H1 (cell line): ENCODE data around the gene OR5C1. TPM values are rescaled to one million over a fixed set of nuclear protein-coding genes. Genes with fewer than 3 reads are reported as not detected.

Experiments
- CTCF ChIA-PET: fragments of 300-600 bp; sonication (Branson Sonifier 250); formaldehyde crosslinking; loops from one replicate; lab custom pipeline; 2021; ENCODE audit not compliant: partially characterized antibody; lab: Charles Lee
- POLR2A ChIA-PET: fragments of 300-600 bp; sonication (Branson Sonifier 250); formaldehyde crosslinking; loops from one replicate; lab custom pipeline; 2021; ENCODE audit warnings: inconsistent platforms; ENCODE audit not compliant: partially characterized antibody; lab: Charles Lee
- DNase-seq, 2 experiments: peaks; one replicate each; pipeline versions ENCODE4 v3.0.0 to v3.0.0-alpha.2; 2010 to 2022; ENCODE audit warnings: low spot score in 2 of 2, low read depth in 1 of 2, mixed read lengths in 1 of 2
- FAIRE-seq: peaks from 2 replicates; lab custom pipeline; 2011; peaks lifted over from hg19 to GRCh38; lab: Jason Lieb, UNC
- H2AFZ ChIP-seq: 2 replicates; pipeline ENCODE4 v1.8.1; 2012; ENCODE audit warnings: low read length, inconsistent platforms
- H2AK5ac ChIP-seq: 2 replicates; pipeline ENCODE4 v1.6.1; 2013; ENCODE audit warnings: low read depth, low read length
- H2BK120ac ChIP-seq: replicated peaks from 2 replicates; pipeline ENCODE3; 2013; ENCODE audit warnings: low read depth, low read length, inconsistent platforms
- H2BK12ac ChIP-seq: 2 replicates; pipeline ENCODE4 v1.6.1; 2013; ENCODE audit warnings: low read depth, low read length
- H2BK15ac ChIP-seq: 2 replicates; pipeline ENCODE4 v1.6.1; 2013; ENCODE audit warnings: low read length
- H2BK20ac ChIP-seq: 2 replicates; pipeline ENCODE4 v1.6.1; 2013; ENCODE audit warnings: low read length
- H2BK5ac ChIP-seq: 2 replicates; pipeline ENCODE4 v1.6.1; 2013; ENCODE audit warnings: low read depth, low read length
- H3K14ac ChIP-seq: 2 replicates; pipeline ENCODE4 v1.6.1; 2013; ENCODE audit warnings: inconsistent platforms; ENCODE audit not compliant: insufficient read length
- H3K18ac ChIP-seq: 2 replicates; pipeline ENCODE4 v1.6.1; 2013; ENCODE audit warnings: low read length; ENCODE audit errors: extremely low read depth
- H3K23ac ChIP-seq: 2 replicates; pipeline ENCODE4 v1.6.1; 2013; ENCODE audit warnings: inconsistent platforms; ENCODE audit not compliant: insufficient read length
- H3K23me2 ChIP-seq: 2 replicates; pipeline ENCODE4 v1.6.1; 2013; ENCODE audit warnings: low read depth, low read length
- H3K27ac ChIP-seq: 2 replicates; pipeline ENCODE4 v1.6.1; 2011; ENCODE audit warnings: low read depth, low read length, inconsistent platforms
- H3K27me3 ChIP-seq, 4 experiments: replicated peaks in 1 of 4; 1 replicate in 1 of 4; 2 replicates in 3 of 4; pipeline versions ENCODE4 v1.6.1 to v1.8.1; 2011 to 2013; ENCODE audit warnings: low read length in 3 of 4, mild to moderate bottlenecking in 3 of 4, inconsistent platforms in 2 of 4, mixed read lengths in 2 of 4, moderate library complexity in 1 of 4; ENCODE audit not compliant: control insufficient read depth in 3 of 4, insufficient read depth in 3 of 4; ENCODE audit errors: extremely low read depth in 1 of 4
- H3K36me3 ChIP-seq, 4 experiments: 2 replicates each; pipeline versions ENCODE4 v1.6.1 to v1.8.1; 2011 to 2013; ENCODE audit warnings: mild to moderate bottlenecking in 4 of 4, low read length in 3 of 4, moderate library complexity in 2 of 4, control low read depth in 1 of 4, inconsistent platforms in 1 of 4; ENCODE audit not compliant: insufficient read depth in 4 of 4, control insufficient read depth in 2 of 4
- H3K4ac ChIP-seq: replicated peaks from 2 replicates; pipeline ENCODE3; 2013; ENCODE audit warnings: low read length, low read depth, mixed read lengths, inconsistent platforms; ENCODE audit not compliant: insufficient read length
- H3K4me1 ChIP-seq, 4 experiments: replicated peaks in 1 of 4; 1 replicate in 1 of 4; 2 replicates in 3 of 4; pipeline versions ENCODE4 v1.6.1 to v1.8.1; 2011 to 2013; ENCODE audit warnings: low read length in 3 of 4, inconsistent platforms in 2 of 4, mixed read lengths in 1 of 4; ENCODE audit not compliant: insufficient read depth in 4 of 4, control insufficient read depth in 3 of 4
- H3K4me2 ChIP-seq, 2 experiments: 2 replicates each; pipeline versions ENCODE4 v1.6.1 to v1.8.1; 2011 to 2013; ENCODE audit warnings: low read depth in 2 of 2, low read length in 2 of 2, control low read depth in 1 of 2, inconsistent platforms in 1 of 2, mild to moderate bottlenecking in 1 of 2; ENCODE audit not compliant: insufficient read depth in 1 of 2
- H3K4me3 ChIP-seq, 4 experiments: fragments of 200-600, 300-600 bp in 1 of 4; sonication (generic), shearing (Covaris generic), sonication (Bioruptor Twin) in 1 of 4; 2 replicates each; pipeline versions ENCODE4 v1.5.1 to v1.8.1; 2011 to 2016; ENCODE audit warnings: low read length in 4 of 4, low read depth in 3 of 4, control low read depth in 2 of 4, inconsistent platforms in 2 of 4, mild to moderate bottlenecking in 2 of 4, mixed read lengths in 1 of 4, moderate library complexity in 1 of 4; ENCODE audit not compliant: insufficient read depth in 2 of 4; ENCODE audit errors: extremely low read depth in 1 of 4
- H3K56ac ChIP-seq: replicated peaks from 2 replicates; pipeline ENCODE3; 2013; ENCODE audit warnings: low read depth, mild to moderate bottlenecking, mixed read lengths, low read length, inconsistent platforms; ENCODE audit not compliant: insufficient read length
- H3K79me1 ChIP-seq: 2 replicates; pipeline ENCODE4 v1.6.1; 2013; ENCODE audit warnings: low read depth, low read length, control low read depth
- H3K79me2 ChIP-seq, 2 experiments: 2 replicates each; pipeline versions ENCODE4 v1.6.1 to v1.8.1; 2012 to 2013; ENCODE audit warnings: low read length in 2 of 2, mild to moderate bottlenecking in 2 of 2, inconsistent platforms in 1 of 2; ENCODE audit not compliant: insufficient read depth in 2 of 2, control insufficient read depth in 1 of 2
- H3K9ac ChIP-seq, 4 experiments: replicated peaks in 1 of 4; 1 replicate in 1 of 4; 2 replicates in 3 of 4; pipeline versions ENCODE4 v1.6.1 to v1.8.1; 2011 to 2013; ENCODE audit warnings: low read depth in 3 of 4, low read length in 3 of 4, control low read depth in 2 of 4, mild to moderate bottlenecking in 2 of 4, moderate library complexity in 2 of 4, inconsistent platforms in 1 of 4; ENCODE audit errors: extremely low read depth in 1 of 4
- H3K9me3 ChIP-seq, 2 experiments: 2 replicates each; pipeline versions ENCODE4 v1.6.1 to v1.8.1; 2012 to 2013; ENCODE audit warnings: mild to moderate bottlenecking in 2 of 2, moderate library complexity in 2 of 2, control low read depth in 1 of 2, inconsistent platforms in 1 of 2, low read depth in 1 of 2, low read length in 1 of 2, mixed read lengths in 1 of 2; ENCODE audit not compliant: insufficient read depth in 2 of 2
- H4K20me1 ChIP-seq, 2 experiments: replicated peaks in 1 of 2; 2 replicates each; pipeline versions ENCODE3 to v1.8.1; 2011 to 2013; ENCODE audit warnings: inconsistent platforms in 2 of 2, low read length in 2 of 2, mild to moderate bottlenecking in 1 of 2; ENCODE audit not compliant: insufficient read depth in 2 of 2, control insufficient read depth in 1 of 2
- H4K5ac ChIP-seq: 2 replicates; pipeline ENCODE4 v1.6.1; 2013; ENCODE audit warnings: low read length, low read depth, mixed read lengths, inconsistent platforms; ENCODE audit not compliant: insufficient read length
- H4K8ac ChIP-seq: 2 replicates; pipeline ENCODE4 v1.8.0; 2013; ENCODE audit warnings: mild to moderate bottlenecking, moderate library complexity, low read length, inconsistent platforms; ENCODE audit not compliant: insufficient read depth; ENCODE audit errors: extremely low read depth
- H4K91ac ChIP-seq: replicated peaks from 2 replicates; pipeline ENCODE3; 2013; ENCODE audit warnings: low read length, mixed read lengths, inconsistent platforms; ENCODE audit not compliant: insufficient read length
- FOSL1 ChIP-seq: IDR thresholded peaks from 2 replicates; pipeline ENCODE4 v1.6.1; 2011; ENCODE audit warnings: mild to moderate bottlenecking, low read depth, low read length, moderate library complexity; ENCODE audit not compliant: insufficient read depth
- GABPA ChIP-seq: IDR thresholded peaks from 2 replicates; pipeline ENCODE4 v1.6.1; 2011; ENCODE audit warnings: mild to moderate bottlenecking, low read length, moderate library complexity, borderline replicate concordance; ENCODE audit not compliant: insufficient read depth
- MAX ChIP-seq: IDR thresholded peaks from 2 replicates; pipeline ENCODE4 v1.6.1; 2012; ENCODE audit warnings: inconsistent platforms
- RBBP5 ChIP-seq: IDR thresholded peaks from 2 replicates; pipeline ENCODE4 v1.7.1; 2012; ENCODE audit warnings: low read depth, mild to moderate bottlenecking, inconsistent platforms, low read length, moderate library complexity, borderline replicate concordance
- RFX5 ChIP-seq: IDR thresholded peaks from 2 replicates; pipeline ENCODE4 v1.6.1; 2011; ENCODE audit warnings: low read depth, low read length, improper control_type of control experiment, borderline replicate concordance
- RXRA ChIP-seq: IDR thresholded peaks from 2 replicates; pipeline ENCODE4 v1.6.1; 2011; ENCODE audit warnings: low read depth, mild to moderate bottlenecking, low read length, moderate library complexity; ENCODE audit not compliant: insufficient read depth
- WGBS, 2 experiments: shearing (Covaris generic) in 1 of 2; methylation state at CpG; one replicate each; pipeline versions ENCODE4 v1.1.6 to v1.1.7; 2013 to 2015; ENCODE audit warnings: low lambda C conversion rate in 2 of 2, mixed read lengths in 2 of 2, inconsistent platforms in 1 of 2, low coverage in 1 of 2, missing lambda C conversion rate in 1 of 2; ENCODE audit not compliant: insufficient replicate concordance in 2 of 2, insufficient coverage in 1 of 2, insufficient read length in 1 of 2; ENCODE audit errors: extremely low coverage in 1 of 2, missing lambda C conversion rate in 1 of 2; 5-methylcytosine and 5-hydroxymethylcytosine counted together
- polyA plus RNA-seq, 7 experiments: library from polyadenylated mRNA; depleted of rRNA in 3 of 7; stranded (reverse) in 5 of 7; unstranded in 2 of 7; fragments of >200 nt in 5 of 7; fragments of 200-250 nt in 2 of 7; gene quantifications; 1 replicate in 5 of 7; 2 replicates in 1 of 7; 4 replicates in 1 of 7; pipeline versions ENCODE4 v1.2.1 to v1.2.3, GENCODE V29; 2011 to 2013; ENCODE audit warnings: missing spikeins in 2 of 7, mixed read lengths in 2 of 7
- total RNA-seq: library from RNA; stranded (reverse); fragmentation: NEBNext Ultra II Directional; extraction: Animal tissue kit (Norgen Biotek cat#: 25700); gene quantifications from 2 replicates; pipeline ENCODE4 v1.2.1, GENCODE V29; 2021

Gene OR5C1
- total and polyA plus RNA-seq, 2 of the 8 experiments (the other 6 are each of a cell fraction or from before 2014, with no cell fraction given), result not detected

- H2AFZ ChIP-seq, result no peak overlapping the region
- 83% methylated on average over 3 of the region's 3 CpGs; no CpG with 5 or more reads in 1 of the 2 experiments for WGBS, 2 experiments
- H2BK20ac ChIP-seq, result no peak overlapping the region
- H2BK5ac ChIP-seq, result no peak overlapping the region
- H3K23me2 ChIP-seq, result no peaks in the 10 kb centered on the region
- no peaks in the 10 kb centered on the region for H3K79me1 ChIP-seq
- no peak overlapping the region for H3K23ac ChIP-seq
- H2AK5ac ChIP-seq, result no peak overlapping the region
- no peak overlapping the region for H3K18ac ChIP-seq
- no peak overlapping the region for H2BK120ac ChIP-seq
- ChIA-PET POLR2A (no interaction called here), CTCF (no interaction called here)
- no peak overlapping the region for H4K91ac ChIP-seq
- H3K79me2 ChIP-seq, result no peaks in the 10 kb centered on the region
- no peaks in the 10 kb centered on the region for H3K36me3 ChIP-seq
- no peak overlapping the region for H3K56ac ChIP-seq
- H3K4me2 ChIP-seq, result no peak overlapping the region
- FAIRE-seq (no peak), DNase-seq (no peak)
- H4K5ac ChIP-seq, result no peak overlapping the region
- no peak overlapping the region for H4K8ac ChIP-seq
- no peak for TF ChIP-seq RBBP5
- no peak for TF ChIP-seq GABPA
- TF ChIP-seq FOSL1, result no peak
- no peak for TF ChIP-seq RXRA
- TF ChIP-seq MAX, result no peak
- no peak for TF ChIP-seq RFX5
- no peak overlapping the region for H2BK15ac ChIP-seq
- H3K27ac ChIP-seq, result no peak overlapping the region
- H3K14ac ChIP-seq, result no peak overlapping the region
- no peak overlapping the region for H3K4ac ChIP-seq
- H3K4me1 ChIP-seq, result no peaks in the 10 kb centered on the region
- H3K9me3 ChIP-seq, result peaks cover 40 to 43% of the 10 kb centered on the region in 2 experiments
- no peak overlapping the region for H2BK12ac ChIP-seq
- H3K9ac ChIP-seq, result no peak overlapping the region
- no peak overlapping the region for H3K4me3 ChIP-seq
- no peaks in the 10 kb centered on the region for H4K20me1 ChIP-seq
- no peaks in the 10 kb centered on the region for H3K27me3 ChIP-seq
Observed at GRCh38 chr9:122777935-122778627, 10.7 kb upstream of the OR5C1 start.
